Activated B cell treated with CpG ODN at 0.5 μM for 24 hours (primary cell): Measurements from ENCODE around the gene BEGAIN. TPM values are rescaled to one million over a fixed set of nuclear protein-coding genes. Genes with fewer than 3 reads are reported as not detected.

ENCODE experiments used
- ATAC-seq: fragments of 200-7000 bp; cut with Tn5 transposase; one replicate; pipeline ENCODE4 v1.10.0; 2021; ENCODE audit warnings: low read depth, mild to moderate bottlenecking, moderate library complexity
- CTCF ChIA-PET: fragments of 350-600 bp; sonication (Branson Sonifier 250); formaldehyde crosslinking; loops from one replicate; lab custom pipeline; 2021; ENCODE audit warnings: antibody characterized with exemption; lab: Charles Lee
- POLR2A ChIA-PET: fragments of 350-600 bp; sonication (Branson Sonifier 250); formaldehyde crosslinking; loops from one replicate; lab custom pipeline; 2021; ENCODE audit warnings: antibody characterized with exemption; lab: Charles Lee
- DNase-seq: peaks from one replicate; pipeline ENCODE4 v3.0.0; 2022
- H3K27ac Mint-ChIP-seq: one replicate; pipeline ENCODE4 v1.8.0; 2020; ENCODE audit warnings: mixed read lengths
- H3K27me3 Mint-ChIP-seq: one replicate; pipeline ENCODE4 v1.8.0; 2021; ENCODE audit warnings: mixed read lengths
- H3K36me3 Mint-ChIP-seq: one replicate; pipeline ENCODE4 v1.8.0; 2021; ENCODE audit warnings: low read depth, mixed read lengths
- H3K4me1 Mint-ChIP-seq: one replicate; pipeline ENCODE4 v1.8.0; 2021; ENCODE audit warnings: mixed read lengths
- H3K4me3 Mint-ChIP-seq: one replicate; pipeline ENCODE4 v1.8.0; 2020; ENCODE audit warnings: mild to moderate bottlenecking, mixed read lengths
- H3K9me3 Mint-ChIP-seq: one replicate; pipeline ENCODE4 v1.8.0; 2020; ENCODE audit warnings: mixed read lengths
- intact Hi-C: fragments of 100-400 bp; cut with micrococcal nuclease; formaldehyde crosslinking; loops from one replicate; pipeline ENCODE4 v1.15.1; 2024
- total RNA-seq: library from RNA; stranded (reverse); gene quantifications from 2 replicates; pipeline ENCODE4 v1.2.3, GENCODE V29; 2022
- TF ChIP-seq, protein P1 (sequence below): fragments of 200-600 bp; IDR thresholded peaks from one replicate; pipeline ENCODE4 v1.8.0; 2022; ENCODE audit warnings: antibody characterized with exemption, mild to moderate bottlenecking

The BEGAIN gene, protein sequence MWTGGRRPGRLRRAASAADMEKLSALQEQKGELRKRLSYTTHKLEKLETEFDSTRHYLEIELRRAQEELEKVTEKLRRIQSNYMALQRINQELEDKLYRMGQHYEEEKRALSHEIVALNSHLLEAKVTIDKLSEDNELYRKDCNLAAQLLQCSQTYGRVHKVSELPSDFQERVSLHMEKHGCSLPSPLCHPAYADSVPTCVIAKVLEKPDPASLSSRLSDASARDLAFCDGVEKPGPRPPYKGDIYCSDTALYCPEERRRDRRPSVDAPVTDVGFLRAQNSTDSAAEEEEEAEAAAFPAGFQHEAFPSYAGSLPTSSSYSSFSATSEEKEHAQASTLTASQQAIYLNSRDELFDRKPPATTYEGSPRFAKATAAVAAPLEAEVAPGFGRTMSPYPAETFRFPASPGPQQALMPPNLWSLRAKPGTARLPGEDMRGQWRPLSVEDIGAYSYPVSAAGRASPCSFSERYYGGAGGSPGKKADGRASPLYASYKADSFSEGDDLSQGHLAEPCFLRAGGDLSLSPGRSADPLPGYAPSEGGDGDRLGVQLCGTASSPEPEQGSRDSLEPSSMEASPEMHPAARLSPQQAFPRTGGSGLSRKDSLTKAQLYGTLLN
- total RNA-seq = not detected in 2 replicates

DNA sequence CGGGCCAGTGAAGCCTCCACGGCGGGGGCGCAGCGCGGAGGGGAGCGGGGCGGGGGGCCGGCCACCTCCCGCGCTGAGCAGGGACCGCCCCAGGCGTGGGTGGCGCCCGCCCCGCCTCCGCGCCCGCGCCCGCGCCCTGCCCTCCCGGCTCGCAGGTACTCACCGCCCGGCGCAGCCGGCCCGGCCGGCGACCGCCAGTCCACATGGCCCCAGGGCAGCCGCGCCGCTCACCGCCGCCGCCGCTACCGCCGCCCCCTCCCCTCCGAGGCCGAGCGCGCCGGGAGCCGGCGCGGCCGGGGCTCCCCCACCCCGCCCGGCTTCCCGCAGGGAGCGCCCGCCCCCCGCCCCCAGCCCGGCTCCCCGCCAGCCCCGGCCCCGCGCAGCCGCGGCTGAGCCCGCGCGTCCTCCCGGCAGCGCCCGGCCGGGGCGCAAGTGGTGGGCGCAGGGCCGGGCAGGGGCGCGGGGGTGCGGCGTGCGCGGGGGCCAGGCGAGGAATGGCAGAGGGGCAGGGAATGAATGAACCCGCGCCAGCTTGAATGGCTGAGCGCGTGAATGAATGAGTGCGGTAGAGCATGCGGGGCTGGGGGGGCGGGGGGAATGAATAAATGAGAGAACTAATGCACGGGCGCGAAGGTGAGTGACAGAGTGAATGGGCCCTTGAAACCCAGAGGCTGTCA lies at the start of gene BEGAIN:
Gene BEGAIN (minus strand): TSS at position 332 of the 677 bp plus-strand sequence. CDS start 127 bp downstream, at position 205.
- H3K36me3 Mint-ChIP-seq = no peaks in the 10 kb centered on the region
- ChIA-PET POLR2A (no interaction called here), CTCF (no interaction called here)
- H3K27ac Mint-ChIP-seq = no peak within 1 kb of the TSS
- H3K4me1 Mint-ChIP-seq = no peaks in the 10 kb centered on the region
- DNase-seq = no peak
- H3K9me3 Mint-ChIP-seq = no peaks in the 10 kb centered on the region
- intact Hi-C loops = no loop called here
- peaks cover 26% of the 10 kb centered on the region for H3K27me3 Mint-ChIP-seq
- ATAC-seq = no peak
- TF ChIP-seq, protein P1, sequence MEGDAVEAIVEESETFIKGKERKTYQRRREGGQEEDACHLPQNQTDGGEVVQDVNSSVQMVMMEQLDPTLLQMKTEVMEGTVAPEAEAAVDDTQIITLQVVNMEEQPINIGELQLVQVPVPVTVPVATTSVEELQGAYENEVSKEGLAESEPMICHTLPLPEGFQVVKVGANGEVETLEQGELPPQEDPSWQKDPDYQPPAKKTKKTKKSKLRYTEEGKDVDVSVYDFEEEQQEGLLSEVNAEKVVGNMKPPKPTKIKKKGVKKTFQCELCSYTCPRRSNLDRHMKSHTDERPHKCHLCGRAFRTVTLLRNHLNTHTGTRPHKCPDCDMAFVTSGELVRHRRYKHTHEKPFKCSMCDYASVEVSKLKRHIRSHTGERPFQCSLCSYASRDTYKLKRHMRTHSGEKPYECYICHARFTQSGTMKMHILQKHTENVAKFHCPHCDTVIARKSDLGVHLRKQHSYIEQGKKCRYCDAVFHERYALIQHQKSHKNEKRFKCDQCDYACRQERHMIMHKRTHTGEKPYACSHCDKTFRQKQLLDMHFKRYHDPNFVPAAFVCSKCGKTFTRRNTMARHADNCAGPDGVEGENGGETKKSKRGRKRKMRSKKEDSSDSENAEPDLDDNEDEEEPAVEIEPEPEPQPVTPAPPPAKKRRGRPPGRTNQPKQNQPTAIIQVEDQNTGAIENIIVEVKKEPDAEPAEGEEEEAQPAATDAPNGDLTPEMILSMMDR = no peak
- no peak within 1 kb of the TSS for H3K4me3 Mint-ChIP-seq

DNA sequence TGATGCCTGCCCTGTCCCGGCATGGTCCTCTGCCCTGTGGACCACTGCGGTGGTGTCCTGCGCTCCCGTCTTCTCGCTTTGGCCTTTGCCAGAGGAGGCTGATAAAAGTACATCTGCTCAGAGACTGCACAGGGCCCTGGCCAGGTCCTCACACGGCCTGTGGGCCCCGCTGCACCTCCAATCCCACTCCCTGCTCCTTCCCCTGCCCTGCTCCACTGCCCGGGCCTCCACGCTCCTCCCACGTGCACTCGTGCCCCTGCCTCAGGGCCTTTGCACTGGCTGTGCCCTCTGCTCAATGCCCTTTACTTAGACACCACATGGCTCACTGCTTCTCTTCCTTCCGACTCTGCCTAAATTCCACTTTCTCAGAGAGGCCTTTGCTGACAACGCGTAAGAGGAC lies 49.3 kb upstream of the BEGAIN start:
- TF ChIP-seq, protein P1 = no peak
- CTCF ChIA-PET = no interaction called here

DNA sequence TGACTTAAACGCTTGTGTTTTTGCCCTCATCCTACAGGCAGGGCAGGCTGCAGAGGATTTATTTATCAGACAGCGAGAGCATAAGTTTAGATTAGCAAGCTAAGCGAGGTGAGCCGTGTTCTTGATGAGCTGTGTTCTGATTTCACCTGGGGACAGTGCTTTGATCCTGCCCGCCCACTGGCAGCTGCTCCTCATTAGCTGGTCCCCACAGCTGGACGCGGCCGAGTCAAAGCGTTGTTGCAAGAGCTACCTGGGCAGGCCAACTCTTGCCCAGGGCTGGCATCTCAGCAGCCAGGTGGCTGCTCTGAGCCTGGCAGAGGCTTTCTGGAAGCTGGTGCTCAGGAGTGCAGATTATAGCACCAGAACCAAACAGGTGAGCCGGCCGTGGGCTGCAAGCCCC lies 46.8 kb upstream of the BEGAIN start:
- Mint-ChIP-seq H3K27ac (no peak overlapping the region), H3K27me3 (peaks cover 8% of the 10 kb centered on the region), H3K9me3 (no peaks in the 10 kb centered on the region), H3K4me3 (no peak overlapping the region), H3K4me1 (no peaks in the 10 kb centered on the region), H3K36me3 (no peaks in the 10 kb centered on the region)
- TF ChIP-seq, protein P1 = no peak
- DNase-seq (no peak), ATAC-seq (no peak)
- POLR2A ChIA-PET = no interaction called here
- intact Hi-C loops = no loop called here
- CTCF ChIA-PET = no interaction called here

More for the DNA sequence above, 49.3 kb upstream of the BEGAIN start:
- H3K9me3 Mint-ChIP-seq = no peaks in the 10 kb centered on the region
- intact Hi-C loops = no loop called here
- no peaks in the 10 kb centered on the region for H3K36me3 Mint-ChIP-seq
- H3K4me1 Mint-ChIP-seq = peaks cover 10% of the 10 kb centered on the region
- no peak for ATAC-seq
- H3K27me3 Mint-ChIP-seq = peaks cover 12% of the 10 kb centered on the region
- POLR2A ChIA-PET = no interaction called here
- no peak overlapping the region for H3K27ac Mint-ChIP-seq
- no peak overlapping the region for H3K4me3 Mint-ChIP-seq
- DNase-seq = no peak

DNA sequence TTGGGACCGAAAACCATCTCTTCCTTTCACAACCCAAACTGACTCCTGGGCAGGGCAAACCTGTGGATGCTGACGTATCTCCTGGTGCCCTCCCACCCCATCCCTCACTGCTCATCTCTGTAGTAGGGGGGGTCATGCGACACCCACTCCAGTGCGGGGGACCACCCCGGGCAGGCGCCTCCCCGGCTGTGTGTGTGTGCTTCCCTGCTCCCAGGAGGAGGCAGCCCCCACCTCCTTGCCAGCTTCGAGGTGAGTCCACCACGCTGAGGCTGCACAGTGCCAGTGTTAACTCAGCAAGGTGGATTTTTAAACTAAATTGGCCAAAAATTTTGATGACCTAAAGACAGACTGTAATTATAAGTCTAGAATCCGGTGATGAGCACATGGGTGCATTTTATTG lies 46.2 kb upstream of the BEGAIN start:
- peaks cover 10% of the 10 kb centered on the region for H3K27me3 Mint-ChIP-seq
- DNase-seq (no peak), ATAC-seq (no peak)
- H3K36me3 Mint-ChIP-seq = no peaks in the 10 kb centered on the region
- no peak overlapping the region for H3K4me3 Mint-ChIP-seq
- POLR2A ChIA-PET = no interaction called here
- TF ChIP-seq, protein P1 = no peak
- intact Hi-C loops = no loop called here
- H3K27ac Mint-ChIP-seq = no peak overlapping the region
- no peaks in the 10 kb centered on the region for H3K9me3 Mint-ChIP-seq
- H3K4me1 Mint-ChIP-seq = no peaks in the 10 kb centered on the region
- CTCF ChIA-PET = no interaction called here

DNA sequence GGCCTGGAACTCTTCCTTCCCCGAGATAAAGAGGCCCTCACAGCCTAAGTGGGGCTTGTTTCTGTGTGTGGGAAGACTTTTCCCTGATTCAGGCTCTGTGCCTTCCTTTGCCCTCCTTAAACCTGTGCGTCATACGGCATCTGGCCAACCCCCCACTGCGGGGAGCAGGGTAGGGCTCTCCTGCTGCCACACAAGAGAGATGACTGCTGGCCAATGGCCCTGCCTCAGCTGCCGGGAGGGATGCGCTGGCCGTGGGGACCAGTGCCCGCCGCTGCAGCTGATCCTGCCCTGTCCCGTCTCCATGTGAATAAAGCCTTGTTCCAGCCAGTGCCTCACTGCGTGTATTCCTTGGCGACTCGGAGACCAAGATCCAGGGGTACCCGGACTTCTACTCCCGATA lies 42.5 kb upstream of the BEGAIN start:
- no peak overlapping the region for H3K4me3 Mint-ChIP-seq
- TF ChIP-seq, protein P1 = no peak
- intact Hi-C loops = no loop called here
- no peaks in the 10 kb centered on the region for H3K36me3 Mint-ChIP-seq
- no peaks in the 10 kb centered on the region for H3K4me1 Mint-ChIP-seq
- peaks cover 10% of the 10 kb centered on the region for H3K9me3 Mint-ChIP-seq
- CTCF ChIA-PET = no interaction called here
- peaks cover 12% of the 10 kb centered on the region for H3K27me3 Mint-ChIP-seq
- DNase-seq (no peak), ATAC-seq (no peak)
- POLR2A ChIA-PET = no interaction called here
- no peak overlapping the region for H3K27ac Mint-ChIP-seq
